Gastrocnemius medialis (tissue), 4 donors: ENCODE results near the gene SLC1A2. TPM values are rescaled to one million over a fixed set of nuclear protein-coding genes. Genes with fewer than 3 reads are reported as not detected.

Experiments
- ATAC-seq, 2 donors: fragments of 150-250 bp; one replicate each; pipeline ENCODE4 v1.9.1; 2016
- DNase-seq, 2 donors: peaks; one replicate each; pipeline ENCODE4 v3.0.0-alpha.2; 2019
- H3K27ac ChIP-seq, 4 donors: fragments of 200-600 bp; sonication (generic); 1 replicate in 1 of 4; 2 replicates in 3 of 4; pipeline ENCODE4 v1.5.1; 2016 to 2018; ENCODE audit warnings: mild to moderate bottlenecking in 2 of 4, moderate library complexity in 1 of 4
- H3K27me3 ChIP-seq, 3 donors: fragments of 200-600 bp; sonication (generic) in 2 of 3; 1 replicate in 1 of 3; 2 replicates in 2 of 3; pipeline versions ENCODE4 v1.5.1 to v1.6.0; 2016 to 2019; ENCODE audit warnings: mild to moderate bottlenecking in 1 of 3, moderate library complexity in 1 of 3
- H3K36me3 ChIP-seq, 2 donors: fragments of 200-600 bp; sonication (generic) in 1 of 2; one replicate each; pipeline ENCODE4 v1.5.1; 2017 to 2018
- H3K4me1 ChIP-seq, 2 donors: fragments of 200-600 bp; sonication (generic) in 1 of 2; one replicate each; pipeline ENCODE4 v1.5.1; 2016 to 2017; ENCODE audit warnings: mild to moderate bottlenecking in 2 of 2
- H3K4me3 ChIP-seq, 4 donors: fragments of 200-600 bp; sonication (generic) in 3 of 4; 1 replicate in 1 of 4; 2 replicates in 3 of 4; pipeline ENCODE4 v1.5.1; 2016 to 2019; ENCODE audit warnings: mild to moderate bottlenecking in 2 of 4
- H3K9me3 ChIP-seq, 3 donors: fragments of 200-600 bp; sonication (generic) in 2 of 3; 1 replicate in 1 of 3; 2 replicates in 2 of 3; pipeline ENCODE4 v1.5.1; 2016 to 2019
- POLR2A ChIP-seq, 2 donors: fragments of 450-650 bp; IDR thresholded peaks; one replicate each; pipeline ENCODE4 v1.6.1; 2017; ENCODE audit warnings: antibody characterized with exemption in 2 of 2, mild to moderate bottlenecking in 2 of 2, moderate library complexity in 2 of 2
- in situ Hi-C, 4 donors: fragments of 200-750 bp; cut with MboI; loops; one replicate each; pipeline versions ENCODE4 v1.15.0 to v1.8.0; 2017; ENCODE audit warnings: low sequenced_read_pairs in 4 of 4
- intact Hi-C: fragments of 100-400 bp; cut with DNase I; formaldehyde crosslinking; loops from one replicate; pipeline ENCODE4 v1.15.1; 2023; ENCODE audit warnings: low total_unique reads
- total RNA-seq, 4 donors: library from RNA; depleted of rRNA; stranded (reverse); fragments of >200 nt; gene quantifications; one replicate each; pipeline versions ENCODE4 v1.1.0 to v1.2.3, GENCODE V29; 2016
- TF ChIP-seq, protein P1 (sequence below), 5 experiments: fragments of 450-650 bp in 3 of 5; fragments of 200-600 bp in 2 of 5; sonication (generic) in 2 of 5; IDR thresholded peaks in 4 of 5; conservative IDR thresholded peaks in 1 of 5; 1 replicate in 4 of 5; 2 replicates in 1 of 5; pipeline ENCODE4 v1.5.1; 2016 to 2019; ENCODE audit warnings: antibody characterized with exemption in 5 of 5, mild to moderate bottlenecking in 3 of 5, moderate library complexity in 3 of 5

The SLC1A2 gene
- total RNA-seq, 4 donors from 2014 or later, result 0.15 to 1.1 (median 0.52) TPM

DNA sequence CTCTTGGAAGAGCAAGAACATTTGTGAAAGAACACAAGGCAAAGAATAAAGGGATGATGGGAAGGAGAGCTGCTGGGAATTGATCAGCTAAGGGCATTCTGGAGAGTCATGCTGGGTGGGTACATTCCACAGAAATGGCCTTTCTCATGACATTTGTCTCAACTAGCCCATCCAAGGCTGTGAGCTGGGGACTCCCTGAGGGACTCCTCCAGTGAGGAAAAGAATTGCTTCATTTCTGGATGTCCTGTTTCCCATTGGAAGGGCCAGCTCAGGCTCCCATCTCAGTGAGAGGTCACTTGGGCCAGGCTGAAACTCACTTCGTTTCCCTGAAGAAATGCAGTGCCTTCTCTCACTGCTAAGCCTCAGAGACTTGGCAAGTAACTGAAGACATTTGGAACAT is 173.6 kb downstream of the SLC1A2 start:
- H3K9me3 ChIP-seq, result no peaks in the 10 kb centered on the region
- H3K36me3 ChIP-seq, result no peaks in the 10 kb centered on the region
- TF ChIP-seq POLR2A (IDR thresholded peaks at IDR 0.05), result no peak
- TF ChIP-seq, protein P1, sequence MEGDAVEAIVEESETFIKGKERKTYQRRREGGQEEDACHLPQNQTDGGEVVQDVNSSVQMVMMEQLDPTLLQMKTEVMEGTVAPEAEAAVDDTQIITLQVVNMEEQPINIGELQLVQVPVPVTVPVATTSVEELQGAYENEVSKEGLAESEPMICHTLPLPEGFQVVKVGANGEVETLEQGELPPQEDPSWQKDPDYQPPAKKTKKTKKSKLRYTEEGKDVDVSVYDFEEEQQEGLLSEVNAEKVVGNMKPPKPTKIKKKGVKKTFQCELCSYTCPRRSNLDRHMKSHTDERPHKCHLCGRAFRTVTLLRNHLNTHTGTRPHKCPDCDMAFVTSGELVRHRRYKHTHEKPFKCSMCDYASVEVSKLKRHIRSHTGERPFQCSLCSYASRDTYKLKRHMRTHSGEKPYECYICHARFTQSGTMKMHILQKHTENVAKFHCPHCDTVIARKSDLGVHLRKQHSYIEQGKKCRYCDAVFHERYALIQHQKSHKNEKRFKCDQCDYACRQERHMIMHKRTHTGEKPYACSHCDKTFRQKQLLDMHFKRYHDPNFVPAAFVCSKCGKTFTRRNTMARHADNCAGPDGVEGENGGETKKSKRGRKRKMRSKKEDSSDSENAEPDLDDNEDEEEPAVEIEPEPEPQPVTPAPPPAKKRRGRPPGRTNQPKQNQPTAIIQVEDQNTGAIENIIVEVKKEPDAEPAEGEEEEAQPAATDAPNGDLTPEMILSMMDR (IDR thresholded peaks at IDR 0.05 in 4 of 5, conservative IDR thresholded peaks at IDR 0.05 in 1 of 5), result no peak
- DNase-seq (no peak), ATAC-seq (peak; percentile 31 to 33)
- peak overlapping the region in 3 of 4 donors; percentile 11 to 59 (median 50) for H3K27ac ChIP-seq
- H3K4me1 ChIP-seq, result peaks cover 4 to 9% of the 10 kb centered on the region in 2 donors
- intact Hi-C loops (loop anchor here (10.0 kb wide), 1 partner anchor 119 kb away; no protein-coding TSS in a partner anchor), in situ Hi-C loops (loop anchor here in 1 of 4 donors (10.0 to 25.0 kb wide), 2 partner anchors 149 to 658 kb away; no protein-coding TSS in a partner anchor)
- H3K27me3 ChIP-seq, result no peaks in the 10 kb centered on the region
- no peak overlapping the region for H3K4me3 ChIP-seq

DNA sequence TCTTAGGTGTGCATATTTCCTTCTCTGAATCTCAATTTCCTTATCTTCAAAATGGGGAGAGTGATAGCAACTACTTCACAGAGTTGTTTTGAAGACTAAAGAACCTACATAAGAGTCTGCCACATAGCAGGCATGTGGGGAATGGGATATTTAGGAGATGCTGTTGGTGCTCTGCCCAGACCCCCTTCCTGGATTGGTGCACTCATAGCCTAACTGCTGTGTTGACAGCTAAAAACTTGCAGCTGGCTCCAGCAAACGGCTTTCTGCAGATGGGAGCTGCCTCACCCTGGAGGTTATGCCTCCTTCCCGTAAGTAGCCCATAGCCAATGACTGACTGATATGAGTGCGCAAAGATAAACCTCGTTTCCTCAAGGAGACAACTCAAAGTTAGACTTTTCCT is 174.3 kb downstream of the SLC1A2 start:
- H3K4me3 ChIP-seq, result no peak overlapping the region
- H3K36me3 ChIP-seq, result no peaks in the 10 kb centered on the region
- in situ Hi-C loops, result loop anchor here in 1 of 4 donors (10.0 to 25.0 kb wide), 2 partner anchors 150 to 658 kb away; no protein-coding TSS in a partner anchor
- H3K27me3 ChIP-seq, result no peaks in the 10 kb centered on the region
- DNase-seq (no peak), ATAC-seq (no peak)
- H3K9me3 ChIP-seq, result no peaks in the 10 kb centered on the region
- peaks cover 4 to 9% of the 10 kb centered on the region in 2 donors for H3K4me1 ChIP-seq
- TF ChIP-seq POLR2A (IDR thresholded peaks at IDR 0.05), result no peak
- TF ChIP-seq, protein P1 (IDR thresholded peaks at IDR 0.05 in 4 of 5, conservative IDR thresholded peaks at IDR 0.05 in 1 of 5), result no peak
- intact Hi-C loops, result loop anchor here (10.0 kb wide), 1 partner anchor 120 kb away; no protein-coding TSS in a partner anchor
- no peak overlapping the region for H3K27ac ChIP-seq

DNA sequence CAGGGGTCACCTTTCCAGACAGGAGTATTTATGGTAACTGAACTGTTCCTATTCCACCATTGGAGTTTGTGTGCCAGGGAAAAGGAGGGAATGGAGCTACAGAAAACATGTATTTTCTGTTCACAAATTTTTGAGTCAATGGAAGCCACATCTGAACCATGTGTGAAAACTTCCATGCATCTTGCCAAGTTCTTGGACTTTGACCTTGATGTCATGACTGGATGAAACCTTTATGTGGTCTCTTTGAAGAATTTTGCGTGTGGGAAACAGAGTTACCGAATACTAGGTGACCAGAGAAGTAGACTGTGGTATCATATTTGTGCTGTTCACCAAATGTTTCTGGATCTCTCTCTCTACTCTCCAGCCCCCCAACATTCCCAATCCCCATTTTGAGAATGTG is 175.6 kb downstream of the SLC1A2 start:
- DNase-seq (no peak), ATAC-seq (no peak)
- Histone ChIP-seq H3K27ac (no peak overlapping the region), H3K27me3 (no peaks in the 10 kb centered on the region), H3K36me3 (no peaks in the 10 kb centered on the region), H3K9me3 (no peaks in the 10 kb centered on the region), H3K4me3 (no peak overlapping the region), H3K4me1 (peaks cover 4 to 9% of the 10 kb centered on the region in 2 donors)
- in situ Hi-C loops, result loop anchor here in 2 of 4 donors (5.0 to 25.0 kb wide), 3 partner anchors 151 to 656 kb away; no protein-coding TSS in a partner anchor
- TF ChIP-seq POLR2A (IDR thresholded peaks at IDR 0.05), result no peak
- TF ChIP-seq, protein P1 (IDR thresholded peaks at IDR 0.05 in 4 of 5, conservative IDR thresholded peaks at IDR 0.05 in 1 of 5), result no peak
- intact Hi-C loops, result loop anchor here (10.0 kb wide), 1 partner anchor 121 kb away; no protein-coding TSS in a partner anchor

DNA sequence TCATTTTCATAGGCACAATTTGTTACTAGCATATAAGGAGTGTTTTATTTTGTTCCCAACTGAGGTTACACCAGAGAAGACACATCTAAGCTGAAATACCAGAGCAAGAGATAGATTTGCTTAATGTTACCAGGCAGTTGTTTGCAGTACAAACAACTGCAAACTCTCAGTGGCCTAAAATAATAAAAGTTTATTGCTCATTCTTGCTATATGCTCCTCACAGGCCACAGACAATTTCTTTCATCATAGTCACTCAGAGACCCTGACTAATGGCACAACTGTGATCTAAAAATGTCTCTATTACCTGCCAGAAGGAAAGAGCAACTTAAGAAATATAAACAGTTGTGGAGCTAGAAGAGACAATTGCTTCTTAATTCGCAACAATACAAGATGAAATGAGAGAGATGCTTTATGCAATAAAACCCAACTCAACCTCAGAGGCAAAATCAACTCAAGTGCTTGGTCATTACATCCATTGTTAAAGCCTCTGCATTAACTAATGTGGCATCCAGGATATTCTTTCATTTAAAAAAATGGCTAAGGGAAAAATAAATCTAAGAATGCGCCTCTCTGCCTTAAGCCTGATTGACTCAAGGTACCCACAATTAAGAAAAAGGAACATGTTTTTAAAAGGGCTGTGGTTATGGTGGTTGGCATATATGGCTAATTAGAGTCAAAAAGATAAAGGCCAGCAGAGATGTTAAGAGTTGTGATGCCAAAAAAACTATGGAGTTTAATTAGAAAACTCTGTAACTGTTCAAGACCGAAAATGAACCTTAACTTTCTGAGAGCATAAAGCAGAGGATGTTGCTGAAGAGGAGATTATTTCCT is 176.7 kb downstream of the SLC1A2 start:
- Histone ChIP-seq H3K4me1 (peaks cover 4 to 9% of the 10 kb centered on the region in 2 donors), H3K27me3 (no peaks in the 10 kb centered on the region), H3K36me3 (no peaks in the 10 kb centered on the region), H3K9me3 (no peaks in the 10 kb centered on the region), H3K27ac (no peak overlapping the region), H3K4me3 (no peak overlapping the region)
- intact Hi-C loops, result loop anchor here (10.0 kb wide), 1 partner anchor 122 kb away; no protein-coding TSS in a partner anchor
- no peak for ATAC-seq
- in situ Hi-C loops, result loop anchor here in 2 of 4 donors (5.0 to 25.0 kb wide), 3 partner anchors 152 to 655 kb away; no protein-coding TSS in a partner anchor
- DNase-seq, result no peak
- TF ChIP-seq POLR2A (IDR thresholded peaks at IDR 0.05), result no peak
- TF ChIP-seq, protein P1 (IDR thresholded peaks at IDR 0.05 in 4 of 5, conservative IDR thresholded peaks at IDR 0.05 in 1 of 5), result no peak
